Measurements from ENCODE around the gene MGRN1.

Gene MGRN1

GRCh38 chr16:4673387-4674046, 48.9 kb downstream of the MGRN1 start:
- H3K4me3 ChIP-seq (ENCODE audit: control insufficient read depth, low read depth, low read length): no peak overlapping the region
- no peak for DNase-seq (ENCODE audit: low read depth)
- TF ChIP-seq CTCF (IDR thresholded peaks at IDR 0.05; ENCODE audit: control insufficient read depth, insufficient read depth, low read depth, low read length, missing control alignments): no peak

DNA sequence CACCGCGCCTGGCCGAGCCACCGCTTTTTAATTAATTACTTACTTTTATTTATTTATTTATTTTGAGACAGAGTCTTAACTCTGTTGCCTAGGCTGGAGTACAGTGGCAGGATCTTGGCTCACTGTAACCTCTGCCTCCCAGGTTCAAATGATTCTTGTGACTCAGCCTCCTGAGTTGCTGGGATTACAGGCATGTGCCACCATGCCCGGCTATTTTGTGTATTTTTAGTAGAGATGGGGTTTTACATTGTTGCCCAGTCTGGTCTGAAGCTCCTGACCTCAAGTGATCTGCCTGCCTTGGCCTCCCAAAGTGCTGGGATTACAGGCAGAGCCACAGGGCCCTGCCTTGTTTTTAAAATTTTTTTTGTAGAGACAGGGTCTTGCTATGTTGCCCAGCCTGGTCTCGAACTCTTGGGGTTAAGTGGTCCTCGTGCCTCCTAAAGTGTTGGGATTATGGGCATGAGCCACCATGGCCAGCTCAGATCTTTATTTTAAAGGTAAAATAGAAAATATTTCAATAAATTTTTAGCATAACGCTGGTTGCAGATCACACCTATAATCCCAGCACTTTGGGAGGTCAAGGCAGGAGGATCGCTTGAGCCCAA, 50.4 kb downstream of the MGRN1 start:
- TF ChIP-seq CTCF (IDR thresholded peaks at IDR 0.05; ENCODE audit: control insufficient read depth, insufficient read depth, low read depth, low read length, missing control alignments): no peak
- no peak for DNase-seq (ENCODE audit: low read depth)
- H3K4me3 ChIP-seq (ENCODE audit: control insufficient read depth, low read depth, low read length): no peak overlapping the region

GRCh38 chr16:4675864-4676786, 51.5 kb downstream of the MGRN1 start:
- no peak for DNase-seq (ENCODE audit: low read depth)
- H3K4me3 ChIP-seq (ENCODE audit: control insufficient read depth, low read depth, low read length): no peak overlapping the region
- no peak for TF ChIP-seq CTCF (IDR thresholded peaks at IDR 0.05; ENCODE audit: control insufficient read depth, insufficient read depth, low read depth, low read length, missing control alignments)

DNA sequence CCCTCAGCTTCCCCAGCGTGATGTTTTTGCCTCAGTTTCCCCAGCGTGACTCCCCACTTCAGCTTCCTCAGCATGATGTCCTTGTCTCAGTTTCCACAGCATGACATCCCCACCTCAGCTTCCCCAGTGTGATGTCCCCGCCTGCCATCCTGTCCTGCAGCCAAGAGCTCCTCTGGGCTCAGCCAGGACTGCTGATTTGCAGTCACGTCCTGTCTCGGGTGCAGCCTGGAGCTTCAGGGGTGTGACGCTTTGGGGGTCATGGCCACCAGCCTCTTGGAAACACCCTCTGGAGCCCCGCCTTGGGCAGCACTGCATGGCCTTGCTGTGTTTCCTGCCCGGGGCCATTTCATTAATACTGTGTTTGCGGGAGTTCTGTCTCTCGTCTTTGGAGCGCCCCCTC, 52.2 kb downstream of the MGRN1 start:
- TF ChIP-seq CTCF (IDR thresholded peaks at IDR 0.05; ENCODE audit: control insufficient read depth, insufficient read depth, low read depth, low read length, missing control alignments): no peak
- no peak overlapping the region for H3K4me3 ChIP-seq (ENCODE audit: control insufficient read depth, low read depth, low read length)
- DNase-seq (ENCODE audit: low read depth): no peak

DNA sequence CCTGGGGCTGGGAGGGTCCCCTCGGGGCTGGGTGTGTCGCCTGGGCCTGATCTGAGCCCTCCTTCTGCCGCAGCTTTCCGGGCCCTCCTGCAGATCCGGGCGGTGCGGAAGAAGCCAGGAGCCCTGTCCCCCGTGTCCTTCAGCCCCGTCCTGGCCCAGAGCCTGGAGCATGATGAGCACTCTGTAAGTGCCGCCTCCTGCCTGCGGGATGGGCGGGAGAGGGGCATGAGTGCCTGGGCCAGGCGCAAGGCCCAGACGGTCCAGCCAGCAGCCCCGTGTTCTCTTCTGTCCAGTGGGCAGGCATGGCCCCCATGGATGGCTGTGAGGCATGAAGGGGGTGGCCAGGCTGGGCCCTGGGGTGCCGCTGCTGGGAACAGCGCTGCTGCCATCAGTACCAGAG, 52.8 kb downstream of the MGRN1 start:
- TF ChIP-seq CTCF (IDR thresholded peaks at IDR 0.05; ENCODE audit: control insufficient read depth, insufficient read depth, low read depth, low read length, missing control alignments): no peak
- DNase-seq (ENCODE audit: low read depth): no peak

DNA sequence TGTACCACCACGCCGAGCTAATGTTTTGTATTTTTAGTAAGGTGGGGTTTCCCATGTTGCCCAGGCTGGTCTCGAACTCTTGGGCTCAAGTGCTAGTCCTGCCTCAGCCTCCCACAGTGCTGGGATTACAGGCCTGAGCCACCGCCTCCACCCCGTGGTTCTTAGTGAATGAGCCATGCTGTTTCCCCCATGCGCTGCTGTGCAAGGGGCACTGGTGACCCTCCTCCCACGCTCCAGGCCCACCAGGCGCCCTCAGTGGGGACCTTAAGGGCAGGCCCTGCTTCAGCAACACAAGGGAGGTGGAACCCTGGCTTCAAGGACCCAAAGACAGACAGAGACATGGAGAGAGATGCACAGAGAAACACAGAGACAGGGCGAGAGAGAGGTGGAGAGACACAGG, 53.4 kb downstream of the MGRN1 start:
- no peak overlapping the region for H3K4me3 ChIP-seq (ENCODE audit: control insufficient read depth, low read depth, low read length)
- no peak for DNase-seq (ENCODE audit: low read depth)
- TF ChIP-seq CTCF (IDR thresholded peaks at IDR 0.05; ENCODE audit: control insufficient read depth, insufficient read depth, low read depth, low read length, missing control alignments): no peak

More for the DNA sequence above, 52.8 kb downstream of the MGRN1 start:
- H3K4me3 ChIP-seq (ENCODE audit: control insufficient read depth, low read depth, low read length): no peak overlapping the region
